UCSD-AML1 (cell line): ENCODE results near the gene CRIM1.

Experiments
- DNase-seq: peaks from one replicate; lab custom pipeline; 2025; ENCODE audit not compliant: unreplicated experiment; lab: John Stamatoyannopoulos, UW

Gene CRIM1

DNA sequence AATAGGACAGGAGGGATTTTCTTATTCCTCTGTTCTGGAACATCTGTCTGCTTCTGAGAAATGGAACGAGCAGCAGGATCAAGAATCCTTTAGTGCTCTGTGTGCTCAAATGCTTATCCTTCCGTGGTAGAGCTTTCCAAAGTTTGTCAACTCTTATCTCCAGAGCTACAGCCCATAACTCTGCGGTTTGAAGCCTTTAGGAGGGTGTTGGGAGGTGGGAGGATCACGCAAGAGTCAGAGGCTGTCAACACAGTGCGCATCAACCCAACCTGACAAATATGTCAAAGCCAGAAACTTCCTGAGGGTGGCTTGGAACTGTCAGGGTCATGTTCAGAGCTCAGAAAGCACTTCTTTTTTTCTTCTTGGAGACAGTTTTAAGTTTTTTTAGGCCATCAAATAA is 95.9 kb downstream of the CRIM1 start:
- peak; percentile 72 for DNase-seq

DNA sequence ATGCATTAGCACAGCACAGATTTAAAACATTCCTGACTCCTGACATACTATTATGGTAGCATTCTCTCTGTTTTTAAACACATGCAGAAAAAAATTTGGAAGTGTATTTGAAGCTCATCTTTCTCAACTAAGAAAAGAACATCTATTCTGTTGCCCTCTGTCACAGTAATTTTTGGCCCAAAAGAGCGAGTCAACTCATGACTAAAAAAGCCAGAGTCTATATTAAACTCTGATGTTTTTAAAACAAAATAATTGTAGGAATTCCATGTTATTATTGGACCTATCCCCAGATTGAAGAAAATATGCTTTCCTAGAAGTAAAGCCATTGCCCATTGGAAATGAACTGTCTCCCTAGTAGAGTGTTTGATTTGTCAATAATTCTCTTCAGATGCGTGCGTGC is 96.7 kb downstream of the CRIM1 start:
- no peak for DNase-seq

DNA sequence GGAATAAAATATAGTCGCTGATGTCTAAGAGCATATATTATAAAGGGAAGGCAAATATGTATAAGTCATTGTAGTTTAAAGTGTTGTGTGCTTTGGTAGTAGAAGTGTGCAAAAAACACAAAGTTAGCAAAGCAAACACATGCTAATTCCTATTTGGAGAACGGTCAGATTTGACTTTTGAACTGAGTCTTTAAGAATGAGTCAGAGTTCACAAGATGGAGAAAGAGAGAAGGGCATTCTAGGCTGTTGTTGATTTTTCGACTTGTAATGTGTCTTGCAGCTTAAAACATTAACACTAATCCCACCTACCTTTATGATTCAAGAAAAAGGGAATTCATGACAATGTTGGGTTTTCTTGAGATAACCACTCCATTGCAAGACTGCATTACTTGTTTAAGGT is 98.1 kb downstream of the CRIM1 start:
- no peak for DNase-seq

DNA sequence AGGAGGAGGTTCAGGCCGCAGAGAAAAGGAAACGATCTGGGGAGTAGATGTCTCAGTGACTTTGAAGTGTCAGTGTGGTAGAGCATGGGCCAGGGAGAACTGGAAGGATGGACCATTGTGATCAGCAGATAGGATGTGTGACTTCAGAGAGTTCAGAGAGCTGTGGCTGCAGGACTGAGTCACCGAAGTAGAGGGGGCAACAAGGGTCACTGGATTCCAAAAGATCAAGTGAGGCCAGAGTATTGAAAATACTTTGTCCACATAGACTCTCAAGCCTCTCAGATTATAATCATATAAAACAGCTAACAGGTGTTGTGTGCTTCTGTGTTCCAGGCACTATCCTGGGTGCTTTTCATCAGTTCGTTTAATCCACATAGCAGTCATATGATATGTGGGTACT is 99.4 kb downstream of the CRIM1 start:
- no peak for DNase-seq

DNA sequence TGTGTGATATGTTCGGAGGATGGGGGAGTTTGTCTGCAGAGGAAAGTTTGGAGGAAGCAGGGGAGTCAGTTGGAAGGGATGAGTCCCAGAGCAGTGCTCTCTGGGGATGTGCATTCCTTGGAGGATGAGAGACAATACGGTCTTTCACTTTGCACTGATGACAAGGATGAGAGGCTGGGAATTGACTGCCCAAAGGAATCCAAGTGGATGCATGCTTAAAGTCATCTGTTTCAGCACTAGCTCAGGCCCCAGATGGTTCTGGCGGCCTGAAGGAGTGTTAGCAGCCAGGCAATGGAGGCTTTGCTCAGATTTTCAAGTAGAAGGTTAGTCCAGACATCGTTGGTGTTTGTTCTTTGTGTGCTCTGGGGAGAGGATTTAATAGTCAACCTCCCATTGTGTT is 100.2 kb downstream of the CRIM1 start:
- DNase-seq = no peak

DNA sequence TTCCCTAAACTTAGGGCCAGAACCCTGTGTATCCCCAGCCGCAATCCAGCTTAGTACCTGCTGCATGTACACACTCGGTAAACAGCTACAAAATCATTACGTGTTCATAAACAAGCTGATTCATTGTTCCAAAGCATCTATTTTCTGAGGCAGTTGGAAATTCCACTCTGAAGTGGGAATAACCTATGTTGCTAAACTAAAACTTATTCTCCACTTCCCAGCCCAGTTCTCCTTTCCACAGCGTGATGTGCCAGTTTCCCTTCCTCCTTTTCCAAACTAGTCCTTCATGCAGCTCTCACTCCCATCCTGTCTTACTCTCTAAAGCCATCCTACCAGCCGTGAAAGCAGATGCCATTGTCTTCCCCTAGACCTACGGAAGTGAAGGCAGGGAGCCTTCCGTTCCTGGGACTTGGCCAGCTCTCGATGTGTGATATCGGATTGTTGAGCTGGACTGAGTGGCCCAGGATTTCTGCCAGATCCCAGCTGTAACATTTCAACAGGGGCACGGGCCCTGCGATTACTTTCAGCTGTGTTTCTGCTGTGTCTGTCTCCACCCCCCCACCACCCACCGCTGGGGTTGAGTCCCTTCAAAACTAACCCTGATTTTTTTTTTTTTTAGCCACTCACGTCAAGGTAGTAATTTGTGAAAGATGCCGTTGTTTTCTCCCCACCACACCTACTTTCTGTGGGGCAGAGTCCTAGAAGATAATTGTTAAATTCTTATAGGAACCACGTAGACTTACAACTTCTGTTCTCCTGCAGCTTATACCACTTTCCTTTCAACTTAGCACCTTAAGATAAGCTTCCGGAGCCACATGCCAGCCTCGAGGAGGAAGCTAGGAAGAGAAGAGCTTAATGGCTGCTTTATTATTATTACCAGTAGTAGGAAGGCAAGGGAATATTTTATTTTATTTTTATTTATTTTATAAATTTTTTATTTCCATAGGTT is 100.9 kb downstream of the CRIM1 start:
- DNase-seq = no peak

DNA sequence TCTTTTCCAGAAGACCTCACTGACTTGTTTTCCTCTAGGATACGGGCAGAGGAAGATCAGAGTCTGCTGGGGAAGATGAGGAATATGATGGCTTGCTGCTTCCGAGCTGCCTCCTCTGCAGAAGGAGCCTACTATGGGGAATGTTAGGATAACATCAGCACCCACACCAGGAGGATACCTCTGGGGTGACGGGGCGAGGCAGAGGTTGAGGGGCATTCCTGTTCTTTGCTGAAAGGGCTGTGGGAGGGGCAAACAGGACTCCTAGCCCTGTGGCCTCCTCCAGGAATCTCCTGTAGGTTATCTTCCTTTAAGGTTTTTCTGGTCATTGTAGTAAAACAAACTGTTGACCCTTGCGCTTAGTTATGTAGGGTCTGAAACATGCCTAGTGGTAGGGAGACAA is 102.5 kb downstream of the CRIM1 start:
- no peak for DNase-seq

DNA sequence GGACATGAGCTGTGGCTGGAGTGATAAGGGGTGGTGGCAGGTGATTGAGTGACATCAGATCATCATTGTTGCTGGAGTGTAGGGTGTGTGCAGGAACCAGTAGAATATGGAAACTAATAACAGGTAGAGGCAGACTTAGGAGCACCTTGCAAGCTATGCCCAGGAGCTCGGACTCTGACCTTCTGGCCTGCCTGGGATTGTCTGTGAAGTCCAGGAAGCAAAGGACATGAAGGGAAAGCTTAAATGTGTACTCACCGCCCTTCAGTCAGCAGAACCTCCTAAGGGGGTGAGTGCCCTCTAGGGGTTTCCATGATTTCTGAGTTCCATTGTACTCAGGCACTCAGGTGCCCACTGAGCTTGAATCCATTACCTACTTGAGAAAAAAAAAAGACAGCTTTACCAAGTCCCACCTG is 104.2 kb downstream of the CRIM1 start:
- DNase-seq = peak; percentile 19

DNA sequence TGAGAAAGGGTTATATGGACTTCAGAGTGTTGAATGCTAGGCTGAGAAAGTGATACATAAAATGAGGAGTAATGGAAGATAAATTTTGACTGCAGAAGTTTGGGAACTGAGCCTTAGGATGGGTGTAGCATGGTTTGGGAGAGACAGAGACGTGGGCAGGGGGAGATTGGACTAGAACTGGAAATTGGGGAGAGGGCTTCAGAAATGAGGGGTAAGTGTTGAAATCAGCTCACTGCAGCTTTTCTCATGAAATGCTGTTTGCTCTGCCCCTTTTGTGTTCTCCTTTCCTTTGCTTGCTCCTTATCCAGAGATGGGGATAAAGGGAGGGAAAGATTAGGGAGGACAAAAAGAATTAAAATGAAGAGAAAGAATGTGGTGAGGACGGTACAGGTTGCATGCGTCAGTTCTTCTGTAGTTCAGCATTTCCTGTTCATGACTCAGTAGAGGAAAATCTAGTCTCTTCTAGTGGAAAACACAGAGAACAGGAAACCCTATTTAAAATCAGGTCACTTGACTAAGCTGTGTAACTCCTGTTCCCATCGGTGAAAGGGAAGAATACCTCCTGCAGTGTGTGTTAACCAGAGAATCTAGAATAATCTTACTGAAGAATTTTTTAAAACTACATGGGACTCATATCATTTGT is 105.6 kb downstream of the CRIM1 start:
- no peak for DNase-seq

DNA sequence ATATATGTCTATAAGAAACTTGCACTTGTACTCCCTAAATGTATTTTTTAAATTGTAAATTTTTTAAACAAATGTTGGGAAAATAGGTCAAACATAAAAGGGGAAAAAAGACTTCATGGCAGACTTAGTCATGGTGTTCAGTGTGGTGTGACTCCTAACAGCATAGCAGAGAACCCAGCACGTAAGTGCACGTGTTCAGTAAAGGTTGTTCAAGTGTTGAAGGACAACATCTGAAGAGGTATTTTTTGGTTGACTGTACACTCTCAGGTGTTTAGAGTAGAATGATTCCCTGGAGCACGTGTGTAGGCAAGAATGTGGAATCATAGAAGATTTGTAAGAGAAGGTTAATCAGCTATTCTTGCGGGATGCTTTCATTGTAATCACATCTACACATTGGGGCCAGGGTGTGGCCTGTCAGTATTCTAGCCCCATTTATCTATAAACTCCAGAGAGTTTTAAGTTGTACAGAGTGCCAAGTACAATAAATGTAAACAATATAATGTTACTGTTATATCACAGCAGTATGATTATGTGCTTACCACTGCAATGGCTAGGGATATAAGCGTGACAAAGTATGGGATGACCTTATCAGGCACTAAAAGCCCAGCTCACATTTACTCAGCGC is 106.8 kb downstream of the CRIM1 start:
- no peak for DNase-seq

DNA sequence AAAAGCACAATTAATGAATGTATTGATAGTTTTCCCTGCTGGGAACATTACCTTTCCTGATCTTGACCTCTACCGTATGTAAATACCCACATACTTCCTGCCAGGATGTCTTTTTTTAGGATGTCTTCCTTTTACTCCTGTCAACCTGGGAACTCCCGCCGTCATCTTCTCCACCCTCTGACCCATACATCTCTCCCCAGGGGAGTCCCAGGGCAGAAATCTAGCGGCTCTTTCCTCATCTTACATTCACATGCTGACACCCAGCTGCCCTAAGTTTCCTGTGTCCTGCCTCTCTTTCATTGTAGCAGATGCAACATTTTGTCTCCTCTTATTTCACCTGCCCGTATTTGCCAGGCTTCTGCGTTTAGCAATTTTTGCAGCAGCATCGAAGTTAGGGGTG is 107.8 kb downstream of the CRIM1 start:
- no peak for DNase-seq

DNA sequence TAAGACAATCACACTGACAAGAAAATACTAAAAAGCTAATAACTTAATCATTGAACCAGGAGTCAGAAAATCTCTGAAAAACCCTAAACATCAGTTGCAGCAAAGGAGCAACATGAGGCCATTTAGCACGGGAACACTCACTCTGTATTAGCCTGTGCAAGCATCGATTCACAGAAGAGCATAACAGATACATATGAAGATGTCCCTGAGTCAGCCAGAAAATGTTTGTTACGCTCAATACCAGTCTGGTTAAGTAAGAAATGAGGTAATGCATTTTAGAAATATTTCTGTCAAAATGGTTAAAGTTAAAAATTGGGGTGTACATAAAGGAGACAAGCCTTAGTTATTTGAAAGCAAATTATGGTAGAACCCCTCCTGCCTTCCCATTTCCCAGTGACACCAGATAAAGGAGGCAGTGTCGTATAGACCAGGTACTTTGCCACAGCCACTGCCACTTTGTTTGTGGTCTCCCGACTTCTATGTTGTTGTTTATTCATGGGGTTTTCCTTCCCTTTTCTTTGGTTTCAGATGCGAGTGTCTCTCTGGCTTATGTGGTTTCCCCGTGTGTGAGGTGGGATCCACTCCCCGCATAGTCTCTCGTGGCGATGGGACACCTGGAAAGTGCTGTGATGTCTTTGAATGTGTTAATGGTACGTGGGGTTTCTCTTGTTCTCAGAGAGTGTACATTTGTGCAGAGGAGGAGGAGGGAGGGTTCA is 108.6 kb downstream of the CRIM1 start:
- DNase-seq = no peak

DNA sequence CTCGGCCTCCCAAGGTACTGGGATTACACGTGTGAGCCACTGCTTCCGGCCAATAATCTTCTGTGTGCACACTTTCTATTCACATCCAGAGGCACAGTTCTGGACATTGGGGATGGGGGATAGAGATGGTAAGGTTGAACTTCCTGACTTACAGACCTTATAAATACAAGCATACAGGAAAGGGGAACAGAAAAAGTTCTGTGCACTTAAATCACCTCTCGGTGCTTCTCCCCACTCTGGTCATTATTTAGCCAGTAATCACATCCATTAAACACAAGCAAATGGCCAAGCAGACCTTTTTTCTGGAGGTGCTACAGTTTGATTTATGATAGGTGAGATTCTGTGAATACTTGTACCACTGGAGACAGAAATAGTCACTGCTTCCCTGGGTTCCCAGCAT is 110.6 kb downstream of the CRIM1 start:
- no peak for DNase-seq

DNA sequence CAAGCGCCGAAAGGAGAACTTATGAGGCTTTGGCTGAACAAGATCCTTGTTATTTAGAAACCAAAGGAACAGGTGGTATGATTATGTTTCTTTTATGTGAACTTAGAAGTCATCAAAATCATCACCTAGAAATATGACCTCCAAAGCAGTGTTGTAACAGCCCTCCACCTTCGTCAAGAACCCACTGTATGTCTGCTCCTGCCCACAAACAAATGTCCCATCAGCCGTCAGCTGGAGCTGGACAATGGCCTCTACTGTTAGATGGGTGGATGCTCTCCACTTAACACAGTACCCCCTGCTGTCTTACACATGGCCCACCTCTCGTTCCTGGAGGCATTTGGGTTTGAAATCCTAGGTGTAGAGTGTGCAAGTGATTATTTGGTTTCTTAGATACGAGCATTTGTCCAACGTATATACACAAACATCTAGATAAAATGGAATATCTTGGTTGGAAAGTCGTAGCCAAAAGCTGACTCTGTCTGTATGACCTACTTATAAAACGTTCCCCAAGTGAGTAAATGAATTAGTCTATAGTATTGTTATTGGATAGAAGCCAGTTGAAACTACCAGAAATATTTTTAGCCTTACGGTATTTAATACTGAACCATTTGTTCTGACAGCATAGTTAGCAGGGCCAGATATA is 113.0 kb downstream of the CRIM1 start:
- DNase-seq = no peak

DNA sequence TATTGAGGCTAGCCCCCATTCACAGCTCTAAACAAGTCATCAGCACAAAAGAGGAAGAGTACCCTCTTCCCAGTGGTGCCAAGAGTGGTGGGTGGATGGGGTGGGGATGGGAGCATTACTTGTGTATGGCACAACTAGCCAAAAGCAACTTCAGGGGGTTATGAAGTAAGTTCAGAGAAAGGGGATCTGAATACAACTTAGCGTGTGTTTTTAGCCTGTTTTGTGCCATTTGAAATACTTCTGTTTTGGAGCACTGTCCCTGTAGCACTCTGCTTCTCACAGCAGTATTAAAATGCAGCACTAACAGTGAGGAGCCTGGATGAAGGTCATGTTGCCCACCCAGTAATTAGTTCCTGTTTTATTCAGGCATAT is 113.5 kb downstream of the CRIM1 start:
- no peak for DNase-seq

DNA sequence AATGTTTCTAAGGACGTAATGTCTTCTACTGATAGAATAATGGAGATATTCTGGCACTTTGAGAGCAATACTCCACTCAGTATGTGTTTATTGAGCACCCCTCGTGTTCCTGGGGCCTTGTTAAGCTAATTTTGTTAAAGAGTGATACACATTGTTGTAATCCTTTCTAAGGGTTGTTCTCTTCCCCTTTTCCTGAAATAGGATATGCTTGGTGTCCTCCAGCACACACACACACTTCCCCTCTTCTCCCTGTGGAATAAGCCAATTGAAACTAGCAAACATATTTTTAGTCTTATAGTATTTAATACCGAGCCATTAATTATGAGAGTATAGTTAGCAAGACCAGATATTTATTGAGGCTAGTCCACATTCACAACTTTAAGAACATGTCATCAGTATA is 114.1 kb downstream of the CRIM1 start:
- DNase-seq = no peak

DNA sequence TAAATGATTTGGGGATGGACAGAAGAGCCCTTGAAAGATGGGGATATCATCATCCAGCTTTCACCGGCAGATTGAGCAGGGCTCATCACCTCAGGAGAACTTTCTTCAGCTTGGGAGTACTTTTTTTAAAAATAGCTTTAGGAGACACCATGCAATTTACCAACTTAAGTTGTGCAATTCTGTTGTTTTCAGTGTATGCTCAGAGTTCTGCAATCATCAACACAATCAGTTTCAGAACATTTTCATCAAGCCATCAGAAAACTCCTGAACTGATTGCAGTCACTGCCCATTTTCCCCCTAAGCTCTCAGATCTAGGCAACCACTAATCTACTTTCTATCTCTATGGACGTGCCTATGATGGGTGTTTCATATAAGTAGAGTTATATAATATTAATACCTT is 117.7 kb downstream of the CRIM1 start:
- DNase-seq = no peak

DNA sequence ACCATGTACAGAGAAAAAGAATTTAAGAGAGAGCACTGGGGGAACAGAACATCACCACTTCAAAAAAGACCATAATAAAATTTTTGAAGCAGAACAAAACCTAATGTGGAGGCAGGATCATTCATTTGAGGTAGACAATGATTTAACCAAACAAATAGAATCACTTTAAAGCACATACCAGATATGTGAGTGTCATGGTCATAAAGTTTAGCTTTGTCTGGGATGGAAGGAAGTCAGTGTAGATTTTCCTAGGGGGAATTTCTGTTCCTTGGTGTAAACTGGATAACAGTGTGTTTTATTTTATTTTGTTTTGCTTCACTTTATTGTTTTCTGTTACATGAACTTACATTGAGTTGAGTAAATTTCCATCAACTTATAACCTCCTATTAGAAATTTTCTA is 120.8 kb downstream of the CRIM1 start:
- DNase-seq = no peak

DNA sequence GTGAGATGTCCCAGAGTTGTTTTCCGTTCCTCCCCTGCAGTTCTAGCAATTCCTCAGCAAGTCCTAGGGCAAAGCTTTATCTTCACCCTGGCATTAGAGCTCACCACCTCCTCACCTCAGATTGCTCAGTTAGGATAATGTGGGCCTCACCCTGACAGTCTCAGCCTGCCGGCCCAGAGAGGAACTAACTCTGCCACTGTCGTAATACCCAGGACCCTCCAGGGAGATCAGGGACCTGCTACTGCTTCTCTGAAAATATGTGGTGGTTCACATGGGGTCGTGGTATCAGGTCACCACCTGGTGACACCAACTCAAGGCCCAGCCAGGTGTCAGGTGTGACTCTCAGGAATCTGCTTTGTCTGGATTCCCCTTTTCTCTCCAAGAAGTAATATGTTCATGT is 121.7 kb downstream of the CRIM1 start:
- DNase-seq = no peak

DNA sequence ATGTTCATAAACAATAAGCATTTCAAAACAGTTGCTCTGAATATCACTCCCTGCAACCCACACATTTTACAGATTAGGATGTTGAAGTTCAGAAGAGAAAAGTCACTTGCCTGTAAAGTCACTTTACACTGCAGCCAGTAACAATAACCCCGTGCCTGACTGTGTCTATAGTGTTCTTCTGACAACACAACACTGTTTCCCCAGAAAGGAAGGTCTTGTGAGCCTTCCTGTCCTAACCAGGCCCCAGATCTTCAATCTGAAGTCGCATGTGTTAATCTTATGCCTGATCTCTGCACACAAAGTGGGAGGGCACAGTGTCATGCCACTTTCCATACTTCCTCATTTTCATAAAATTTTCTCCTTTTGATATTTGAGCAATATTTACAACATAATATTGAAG is 122.2 kb downstream of the CRIM1 start:
- DNase-seq = no peak

DNA sequence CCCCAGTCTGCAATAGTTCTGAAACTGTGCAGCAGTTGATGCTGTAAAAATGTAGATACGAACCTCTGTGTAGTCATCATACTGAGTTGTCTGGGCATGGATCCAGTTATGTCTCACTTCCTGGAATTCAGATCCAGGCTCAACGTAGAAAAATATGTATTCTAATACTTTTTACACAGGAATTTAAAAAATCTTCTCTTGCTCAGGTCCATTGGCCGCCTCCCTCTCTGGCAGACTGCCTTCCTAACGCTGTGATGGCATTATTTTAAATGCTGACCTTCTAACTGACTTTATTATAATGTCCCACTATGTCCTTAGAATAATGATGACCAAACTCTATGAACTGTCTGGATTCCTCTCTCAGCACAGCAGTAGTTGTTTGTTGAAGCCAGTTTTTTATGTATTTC is 122.8 kb downstream of the CRIM1 start:
- DNase-seq = no peak
